ENCODE results near the gene LRRC8E. TPM values are rescaled to one million over a fixed set of nuclear protein-coding genes. Genes with fewer than 3 reads are reported as not detected.

Gene LRRC8E
- polyA plus RNA-seq, 1 donor (not counting 4 experiments of a cell fraction or from before 2014, with no cell fraction given): 13.5 TPM

- H3K79me2 ChIP-seq (ENCODE audit: control insufficient read depth, insufficient read depth, low read length): peaks cover 30% of the 10 kb centered on the region
- FAIRE-seq (peak; percentile 90), DNase-seq (ENCODE audit: low read depth, low spot score) (peak; percentile 97)
- no peaks in the 10 kb centered on the region for H3K9me3 ChIP-seq (ENCODE audit: control insufficient read depth, low read depth, low read length)
- H3K4me3 ChIP-seq (ENCODE audit: control insufficient read depth in 2 of 3, extremely low read depth in 1 of 3, insufficient read depth in 2 of 3, low read depth in 1 of 3, low read length in 3 of 3): peak within 1 kb of the TSS; percentile 92 to 100 (median 100)
- TF ChIP-seq, protein P1, sequence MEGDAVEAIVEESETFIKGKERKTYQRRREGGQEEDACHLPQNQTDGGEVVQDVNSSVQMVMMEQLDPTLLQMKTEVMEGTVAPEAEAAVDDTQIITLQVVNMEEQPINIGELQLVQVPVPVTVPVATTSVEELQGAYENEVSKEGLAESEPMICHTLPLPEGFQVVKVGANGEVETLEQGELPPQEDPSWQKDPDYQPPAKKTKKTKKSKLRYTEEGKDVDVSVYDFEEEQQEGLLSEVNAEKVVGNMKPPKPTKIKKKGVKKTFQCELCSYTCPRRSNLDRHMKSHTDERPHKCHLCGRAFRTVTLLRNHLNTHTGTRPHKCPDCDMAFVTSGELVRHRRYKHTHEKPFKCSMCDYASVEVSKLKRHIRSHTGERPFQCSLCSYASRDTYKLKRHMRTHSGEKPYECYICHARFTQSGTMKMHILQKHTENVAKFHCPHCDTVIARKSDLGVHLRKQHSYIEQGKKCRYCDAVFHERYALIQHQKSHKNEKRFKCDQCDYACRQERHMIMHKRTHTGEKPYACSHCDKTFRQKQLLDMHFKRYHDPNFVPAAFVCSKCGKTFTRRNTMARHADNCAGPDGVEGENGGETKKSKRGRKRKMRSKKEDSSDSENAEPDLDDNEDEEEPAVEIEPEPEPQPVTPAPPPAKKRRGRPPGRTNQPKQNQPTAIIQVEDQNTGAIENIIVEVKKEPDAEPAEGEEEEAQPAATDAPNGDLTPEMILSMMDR (optimal IDR thresholded peaks at IDR 0.05 in 1 of 3, IDR thresholded peaks at IDR 0.05 in 1 of 3, conservative IDR thresholded peaks at IDR 0.05 in 1 of 3; ENCODE audit: extremely low read depth in 1 of 3, insufficient read depth in 2 of 3, low read length in 3 of 3): peak in 1 of 3 experiments; percentile 12
- no peak for TF ChIP-seq EZH2 (IDR thresholded peaks at IDR 0.05; ENCODE audit: low read length)
- peak within 1 kb of the TSS; percentile 94 for H2AFZ ChIP-seq (ENCODE audit: control insufficient read depth, low read length)
- peak within 1 kb of the TSS; percentile 100 for H3K4me2 ChIP-seq (ENCODE audit: control insufficient read depth, extremely low read depth, insufficient read depth, low read depth, low read length)
- H3K9ac ChIP-seq (ENCODE audit: control insufficient read depth, extremely low read depth, insufficient read depth, low read length): peak within 1 kb of the TSS; percentile 100
- H4K20me1 ChIP-seq (ENCODE audit: control insufficient read depth, extremely low read depth, insufficient read depth, low read length): no peaks in the 10 kb centered on the region
- dilution Hi-C loops (cut with MboI; ENCODE audit: extremely low pct_ligation_motif_present, low sequenced_read_pairs): no loop called here
- H3K27ac ChIP-seq (ENCODE audit: control insufficient read depth, insufficient read depth, low read length): peak within 1 kb of the TSS; percentile 98
- H3K27me3 ChIP-seq (ENCODE audit: control insufficient read depth, extremely low read depth, insufficient read depth, low read length): no peaks in the 10 kb centered on the region
- peaks cover 4 to 23% of the 10 kb centered on the region in 2 experiments for H3K36me3 ChIP-seq (ENCODE audit: control insufficient read depth in 2 of 2, extremely low read depth in 1 of 2, insufficient read depth in 2 of 2, low read length in 2 of 2)
- no peaks in the 10 kb centered on the region for H3K9me1 ChIP-seq (ENCODE audit: control insufficient read depth, extremely low read depth, insufficient read depth, low read length)
- peaks cover 15% of the 10 kb centered on the region for H3K4me1 ChIP-seq (ENCODE audit: control insufficient read depth, extremely low read depth, insufficient read depth, low read length)
Observed at GRCh38 chr19:7943444-7944176, 55.3 kb downstream of the LRRC8E start, which contains the start of gene TIMM44. TSS of gene TIMM44 (minus strand) at chr19:7943666. CDS start at chr19:7943651, 15 bp downstream.

DNA sequence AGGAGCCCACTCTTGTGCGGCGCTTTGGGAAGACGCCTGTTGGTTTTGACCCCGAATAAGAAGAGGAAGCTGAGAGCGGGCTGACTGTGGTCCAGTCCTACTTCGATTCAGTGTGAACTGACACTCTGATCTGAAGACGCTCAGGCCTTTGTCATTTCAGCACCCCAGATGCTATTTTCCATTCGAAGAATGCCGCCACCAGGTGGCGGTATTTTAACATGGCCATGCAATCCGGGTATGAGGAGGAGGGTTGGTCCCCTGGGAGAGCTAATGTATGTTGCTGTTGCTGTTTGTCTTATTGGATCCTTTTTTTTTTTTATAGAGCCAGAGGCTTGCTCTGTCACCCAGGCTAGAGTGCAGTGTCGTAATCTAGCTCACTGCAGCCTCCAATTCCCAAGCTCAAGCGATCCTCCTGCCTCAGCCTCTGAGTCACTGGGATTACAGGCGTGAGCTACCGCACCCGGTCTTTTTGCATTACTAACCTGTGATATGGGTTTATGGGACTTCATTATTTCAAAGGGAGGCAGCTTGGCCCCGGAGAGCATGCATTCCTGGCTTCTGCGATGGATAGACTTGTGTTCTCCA lies 56.0 kb downstream of the LRRC8E start:
- Histone ChIP-seq H3K4me3 (ENCODE audit: control insufficient read depth in 2 of 3, extremely low read depth in 1 of 3, insufficient read depth in 2 of 3, low read depth in 1 of 3, low read length in 3 of 3) (peak overlapping the region; percentile 43 to 100 (median 88)), H3K36me3 (ENCODE audit: control insufficient read depth in 2 of 2, extremely low read depth in 1 of 2, insufficient read depth in 2 of 2, low read length in 2 of 2) (peaks cover 3 to 23% of the 10 kb centered on the region in 2 experiments), H3K4me2 (ENCODE audit: control insufficient read depth, extremely low read depth, insufficient read depth, low read depth, low read length) (peak overlapping the region; percentile 100), H3K27ac (ENCODE audit: control insufficient read depth, insufficient read depth, low read length) (peak overlapping the region; percentile 98), H3K79me2 (ENCODE audit: control insufficient read depth, insufficient read depth, low read length) (peaks cover 30% of the 10 kb centered on the region), H4K20me1 (ENCODE audit: control insufficient read depth, extremely low read depth, insufficient read depth, low read length) (no peaks in the 10 kb centered on the region), H3K4me1 (ENCODE audit: control insufficient read depth, extremely low read depth, insufficient read depth, low read length) (peaks cover 15% of the 10 kb centered on the region), H3K9me1 (ENCODE audit: control insufficient read depth, extremely low read depth, insufficient read depth, low read length) (no peaks in the 10 kb centered on the region), H2AFZ (ENCODE audit: control insufficient read depth, low read length) (peak overlapping the region; percentile 94), H3K9me3 (ENCODE audit: control insufficient read depth, low read depth, low read length) (no peaks in the 10 kb centered on the region), H3K9ac (ENCODE audit: control insufficient read depth, extremely low read depth, insufficient read depth, low read length) (peak overlapping the region; percentile 95), H3K27me3 (ENCODE audit: control insufficient read depth, extremely low read depth, insufficient read depth, low read length) (no peaks in the 10 kb centered on the region)
- dilution Hi-C loops (cut with MboI; ENCODE audit: extremely low pct_ligation_motif_present, low sequenced_read_pairs): no loop called here
- FAIRE-seq: peak; percentile 84
- DNase-seq (ENCODE audit: low read depth, low spot score): peak; percentile 58
- TF ChIP-seq EZH2 (IDR thresholded peaks at IDR 0.05; ENCODE audit: low read length): no peak
- TF ChIP-seq, protein P1 (optimal IDR thresholded peaks at IDR 0.05 in 1 of 3, IDR thresholded peaks at IDR 0.05 in 1 of 3, conservative IDR thresholded peaks at IDR 0.05 in 1 of 3; ENCODE audit: extremely low read depth in 1 of 3, insufficient read depth in 2 of 3, low read length in 3 of 3): peak; percentile 76 to 82 (median 80)

Measured in keratinocyte (primary cell).